ENCODE results near the gene NECTIN3.

Gene NECTIN3

DNA sequence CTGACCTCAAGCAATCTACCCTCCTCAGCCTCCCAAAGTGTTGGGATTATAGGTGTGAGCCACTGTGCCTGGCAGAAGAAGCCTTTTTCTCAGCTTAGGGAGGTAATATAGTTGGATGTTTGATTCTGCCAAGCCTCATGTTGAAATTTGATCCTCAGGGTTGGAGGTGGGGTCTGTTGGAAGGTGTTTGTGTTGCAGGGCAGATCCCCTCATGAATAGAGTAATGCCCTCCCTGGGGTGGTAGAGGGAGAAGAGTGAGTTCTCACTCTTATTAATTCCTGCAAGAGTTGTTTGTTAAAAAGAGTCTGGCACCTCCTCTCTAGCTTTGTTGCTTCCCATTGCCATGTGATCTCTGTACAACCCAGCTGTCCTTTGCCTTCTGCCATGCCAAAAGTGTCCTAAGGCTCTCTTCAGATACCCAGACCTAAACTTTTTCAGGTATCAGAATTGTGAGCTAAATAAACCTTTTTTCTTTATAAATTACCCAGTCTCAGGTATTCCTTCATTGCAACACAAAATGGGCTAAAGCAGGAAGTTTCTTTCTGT lies 16.4 kb downstream of the NECTIN3 start:
- DNase-seq, result no peak

DNA sequence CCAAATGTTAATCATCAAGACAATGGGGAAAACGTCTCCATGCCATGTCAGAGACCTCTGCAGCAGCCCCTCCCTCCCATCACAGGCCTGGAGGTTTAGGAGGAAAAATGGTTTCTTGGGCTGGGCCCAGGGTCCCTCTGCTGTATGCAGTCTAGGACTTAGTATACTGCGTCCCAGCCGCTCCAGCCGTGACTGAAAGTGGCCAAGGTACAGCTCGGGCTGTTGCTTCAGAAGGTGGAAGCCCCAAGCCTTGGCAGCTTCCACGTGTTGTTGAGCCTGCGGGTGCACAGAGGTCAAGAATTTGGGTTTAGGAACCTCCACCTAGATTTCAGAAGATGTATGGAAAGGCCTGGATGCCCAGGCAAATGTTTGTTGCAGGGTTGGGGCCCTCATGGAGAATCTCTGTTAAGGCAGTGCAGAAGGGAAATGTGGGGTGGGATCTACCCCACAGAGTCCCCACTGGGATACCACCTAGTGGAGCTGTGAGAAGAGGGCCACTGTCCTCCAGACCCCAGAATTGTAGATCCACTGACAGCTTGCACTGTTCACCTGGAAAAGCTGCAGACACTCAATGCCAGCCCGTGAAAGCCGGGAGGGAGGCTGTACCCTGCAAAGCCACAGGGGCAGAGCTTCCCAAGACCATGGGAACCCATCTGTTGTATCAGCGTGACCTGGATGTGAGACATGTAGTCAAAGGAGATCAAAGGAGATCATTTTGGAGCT lies 25.0 kb downstream of the NECTIN3 start:
- DNase-seq, result no peak

DNA sequence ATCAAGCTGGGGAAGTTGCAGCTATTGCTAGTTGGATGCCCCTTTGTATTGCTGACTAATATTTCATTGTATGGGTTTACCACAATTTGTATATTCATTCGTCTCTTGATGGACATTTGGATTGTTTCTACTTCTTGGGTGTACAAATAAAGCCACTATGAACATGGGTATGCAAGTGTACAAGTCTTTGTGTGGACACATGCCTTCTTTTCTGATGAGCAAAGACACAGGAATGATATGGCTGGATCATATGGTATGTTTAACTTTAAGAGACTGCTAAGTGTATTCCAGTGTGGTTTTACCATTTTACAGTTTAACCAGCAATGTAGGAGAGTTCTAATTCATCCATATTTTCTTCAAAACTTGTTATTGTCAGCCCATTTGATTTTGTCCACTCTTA lies 32.2 kb downstream of the NECTIN3 start:
- DNase-seq, result no peak

DNA sequence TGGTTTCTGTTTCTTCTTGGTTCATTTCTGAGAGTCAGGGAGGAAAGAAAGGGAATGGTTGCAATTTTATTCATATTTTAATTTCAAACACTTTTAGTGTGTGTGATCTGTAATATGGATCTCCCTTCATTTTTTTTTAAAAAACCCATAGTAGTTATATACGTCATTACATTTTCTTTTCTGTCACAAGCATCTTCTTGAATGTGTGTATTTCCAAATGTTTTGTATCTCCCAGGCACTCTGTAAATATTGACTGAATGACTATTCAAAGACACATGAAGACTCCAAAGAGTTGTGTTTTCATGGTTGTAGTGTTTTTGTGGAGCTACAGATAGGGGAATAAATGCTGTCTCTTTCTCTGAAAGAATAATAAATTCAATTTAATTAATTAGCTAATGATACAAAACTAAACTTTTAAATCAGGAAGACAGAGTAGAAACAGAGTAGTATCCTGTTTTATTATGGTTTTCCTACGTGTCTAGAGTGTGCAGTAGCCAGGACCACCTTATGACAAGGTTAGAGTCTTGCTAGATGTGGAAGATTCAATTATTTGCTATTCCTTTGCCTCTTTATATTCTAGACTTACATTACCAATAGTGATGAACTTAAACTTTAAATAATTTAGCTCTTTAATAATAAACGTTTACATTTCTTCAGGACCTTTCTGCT lies 35.5 kb downstream of the NECTIN3 start:
- DNase-seq, result no peak

DNA sequence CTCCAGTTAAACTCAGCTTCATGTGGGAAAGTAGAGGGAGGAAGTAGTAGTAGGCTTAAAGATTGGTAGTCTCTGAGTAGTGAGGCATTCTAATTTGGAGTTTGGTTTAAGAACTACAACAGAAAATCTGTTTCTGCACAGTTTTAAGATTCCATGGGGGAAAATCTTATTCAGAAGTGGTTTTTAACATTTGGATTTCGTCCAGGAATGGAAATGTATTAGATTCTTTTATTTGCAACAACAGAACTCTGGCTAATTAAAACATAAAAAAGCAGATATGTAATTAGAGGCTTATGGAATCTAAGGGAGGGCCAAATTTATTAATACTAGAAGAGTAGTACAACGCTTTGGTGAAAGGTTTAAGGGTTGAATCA lies 36.0 kb downstream of the NECTIN3 start:
- no peak for DNase-seq

DNA sequence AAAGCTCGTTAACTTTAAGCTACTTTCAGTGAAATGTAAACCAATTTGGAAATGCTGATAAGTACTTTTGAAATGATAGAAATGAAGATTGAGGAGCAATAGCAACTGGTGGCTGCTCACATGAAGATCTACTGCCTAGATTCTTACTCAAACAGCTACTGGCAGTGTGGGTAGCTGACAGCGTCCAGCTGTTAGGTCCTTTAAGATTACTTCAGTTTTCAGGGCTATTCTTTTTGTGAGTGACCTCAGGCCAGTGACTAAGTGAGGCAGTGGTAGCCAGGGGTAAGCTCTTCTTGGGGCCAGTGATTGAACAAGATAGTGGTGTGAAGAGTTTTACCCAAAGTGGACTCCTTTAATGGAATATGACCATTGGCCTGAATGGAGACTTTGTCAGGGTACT lies 41.3 kb downstream of the NECTIN3 start:
- DNase-seq, result no peak

DNA sequence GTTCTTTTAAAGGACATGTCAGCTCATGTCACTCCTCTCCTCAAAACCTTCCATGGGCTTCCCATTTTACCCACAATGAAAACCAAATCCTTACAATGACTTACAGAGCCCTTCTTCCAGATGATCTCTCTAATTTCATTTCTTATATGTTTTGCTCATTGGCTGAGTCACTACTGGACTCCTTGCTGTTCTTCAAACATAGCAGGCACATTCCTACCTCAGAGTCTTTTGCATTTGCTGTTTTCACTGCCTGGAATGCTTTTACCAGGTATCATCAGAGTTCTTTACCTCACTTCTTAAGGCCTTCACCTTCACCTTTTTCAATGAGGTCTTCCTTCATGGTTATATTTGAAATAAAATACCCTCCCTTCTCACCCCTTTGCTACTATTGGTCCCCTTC lies 57.3 kb downstream of the NECTIN3 start:
- DNase-seq, result no peak

DNA sequence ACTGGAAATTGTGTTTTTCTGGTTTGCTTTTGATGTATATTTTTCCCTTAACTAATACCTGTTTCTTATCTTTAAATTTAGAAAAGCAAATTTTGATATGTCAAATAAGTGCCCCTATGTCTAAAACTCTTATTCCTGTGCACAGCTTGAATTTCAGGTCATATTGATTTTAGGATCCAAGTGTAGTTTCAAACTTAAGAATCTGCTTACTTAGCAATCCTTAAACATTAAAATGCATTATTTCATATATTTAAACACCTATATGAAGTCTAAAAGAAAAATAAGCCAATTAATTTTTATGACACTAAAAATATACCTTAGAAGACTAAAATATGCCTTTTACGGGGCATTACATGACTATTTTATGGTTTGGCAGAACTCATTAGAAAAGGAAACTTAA lies 59.2 kb downstream of the NECTIN3 start:
- no peak for DNase-seq

DNA sequence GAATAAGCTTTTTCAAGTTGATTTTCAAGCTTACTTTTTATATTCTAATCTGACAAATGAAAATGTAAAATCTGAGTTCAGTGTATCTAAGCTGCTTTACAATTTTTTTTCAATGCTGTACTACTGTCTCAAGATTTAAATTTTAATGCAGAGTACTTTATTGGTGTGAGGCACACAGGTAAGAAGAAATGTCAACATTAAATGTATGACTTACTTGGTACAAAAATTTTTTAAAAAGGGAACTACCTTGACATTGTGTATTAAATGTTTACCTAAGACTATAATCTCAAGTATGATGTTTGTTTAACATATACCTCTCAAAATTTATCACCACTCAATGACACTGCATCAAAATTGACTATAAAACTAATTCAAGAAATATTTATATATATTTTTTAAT lies 62.7 kb downstream of the NECTIN3 start:
- DNase-seq, result no peak

DNA sequence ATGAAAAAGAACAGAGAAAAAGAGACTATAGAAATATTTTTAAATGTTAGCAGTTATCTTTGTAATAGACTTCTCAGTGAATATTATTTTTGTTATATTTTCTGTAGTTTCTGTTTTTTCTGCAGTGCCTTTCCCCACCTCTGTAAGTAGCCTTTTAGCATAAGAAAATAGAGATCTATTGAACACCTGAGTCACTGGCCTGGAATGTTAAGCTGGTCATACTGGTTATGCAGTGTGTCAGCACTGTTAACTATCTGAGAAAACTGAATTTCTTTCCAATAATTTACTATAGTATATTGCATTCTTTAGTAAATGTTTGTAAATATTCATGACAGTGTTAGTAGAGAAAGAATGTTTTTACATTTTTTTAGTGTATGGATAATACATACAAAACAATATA lies 79.8 kb downstream of the NECTIN3 start:
- no peak for DNase-seq

DNA sequence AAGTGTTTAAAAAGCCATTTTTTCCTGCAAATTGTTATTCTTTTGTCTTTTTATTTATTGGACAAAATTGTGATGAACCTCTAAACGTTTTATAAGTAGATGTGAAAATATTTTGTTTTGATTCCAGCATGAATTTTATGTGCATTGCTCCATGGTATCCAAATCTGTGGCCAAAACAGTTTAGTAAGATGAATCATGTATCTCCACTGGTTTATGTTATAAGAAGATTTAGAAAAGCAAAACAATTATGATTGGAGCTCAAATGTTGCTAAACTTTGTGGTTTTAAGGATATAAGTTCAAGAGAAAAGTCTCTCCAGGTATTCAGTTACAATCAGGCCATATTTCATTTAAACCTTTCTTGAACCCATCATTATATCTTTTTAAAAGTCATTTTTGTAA lies 80.9 kb downstream of the NECTIN3 start:
- no peak for DNase-seq

DNA sequence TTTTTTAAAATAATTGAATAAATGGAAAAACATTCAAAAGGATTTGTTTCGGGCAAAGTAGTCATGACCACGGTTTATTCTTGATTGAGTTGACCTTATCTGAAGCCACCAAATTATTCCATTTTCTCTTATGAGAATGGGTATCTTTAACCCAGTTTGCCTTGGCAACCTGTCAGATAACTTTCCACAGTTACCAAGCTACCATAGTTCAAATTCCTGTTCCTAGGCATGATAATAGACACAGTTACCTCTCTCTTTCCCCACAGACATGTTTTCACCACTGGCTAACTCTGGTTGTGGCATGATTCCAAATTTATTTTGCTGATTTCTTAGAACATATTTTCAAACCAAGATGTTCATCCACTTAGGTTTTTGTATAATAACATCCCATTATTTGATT lies 84.9 kb downstream of the NECTIN3 start:
- DNase-seq, result no peak

DNA sequence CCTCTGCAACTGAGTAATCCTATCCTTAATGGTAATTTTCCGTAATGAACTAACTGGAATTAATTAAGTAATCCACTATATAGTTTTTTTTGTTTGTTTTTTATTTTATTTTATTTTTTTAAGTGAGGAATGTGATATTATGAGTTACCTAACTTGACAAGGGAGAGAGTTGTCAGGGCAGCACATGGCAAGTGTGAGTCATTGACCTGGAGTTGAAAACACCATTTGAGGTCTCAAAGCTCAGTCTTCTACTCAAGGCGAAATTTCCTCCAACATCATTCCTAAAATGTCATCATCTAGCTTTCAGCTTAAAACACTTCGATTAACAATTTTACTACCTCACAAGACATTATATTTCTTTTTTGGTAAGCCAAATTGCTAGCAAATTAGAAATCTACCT lies 87.8 kb downstream of the NECTIN3 start:
- DNase-seq, result no peak

DNA sequence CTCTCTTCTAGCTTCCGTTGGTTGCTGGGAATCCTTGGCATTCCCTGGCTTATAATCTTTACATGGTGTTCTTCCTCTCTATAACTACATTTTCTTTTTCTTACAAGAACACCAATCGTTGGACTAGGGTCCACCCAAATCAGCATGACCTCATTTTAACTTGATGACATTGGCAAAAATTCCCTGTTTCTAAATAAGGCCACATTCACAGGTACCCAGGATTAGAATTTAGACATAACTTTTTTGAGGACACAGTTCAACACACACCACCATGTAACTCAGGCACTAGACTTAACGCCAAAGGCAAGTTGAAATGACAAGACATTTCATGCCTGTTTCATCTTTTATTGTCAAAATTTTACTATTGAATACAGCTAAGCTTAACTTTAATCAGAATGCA lies 93.0 kb downstream of the NECTIN3 start:
- no peak for DNase-seq

DNA sequence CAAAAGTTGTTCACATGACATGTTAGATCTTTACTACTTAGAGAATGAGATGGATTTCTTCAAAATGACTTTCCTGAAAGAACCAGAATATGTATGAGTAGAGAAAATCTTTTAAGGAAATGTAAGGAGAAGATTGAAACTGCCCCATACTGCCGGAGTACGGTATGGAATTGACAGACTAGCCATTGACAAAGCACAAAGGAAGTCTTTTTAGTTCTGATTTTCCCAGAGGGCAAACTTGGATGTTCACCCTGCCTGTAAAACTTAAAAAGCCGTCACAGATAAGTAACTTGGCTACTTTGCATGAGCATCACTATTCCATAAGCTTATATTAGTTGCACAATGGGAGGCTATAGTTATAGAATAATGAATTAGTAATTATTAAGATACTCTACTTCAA lies 93.8 kb downstream of the NECTIN3 start:
- no peak for DNase-seq

DNA sequence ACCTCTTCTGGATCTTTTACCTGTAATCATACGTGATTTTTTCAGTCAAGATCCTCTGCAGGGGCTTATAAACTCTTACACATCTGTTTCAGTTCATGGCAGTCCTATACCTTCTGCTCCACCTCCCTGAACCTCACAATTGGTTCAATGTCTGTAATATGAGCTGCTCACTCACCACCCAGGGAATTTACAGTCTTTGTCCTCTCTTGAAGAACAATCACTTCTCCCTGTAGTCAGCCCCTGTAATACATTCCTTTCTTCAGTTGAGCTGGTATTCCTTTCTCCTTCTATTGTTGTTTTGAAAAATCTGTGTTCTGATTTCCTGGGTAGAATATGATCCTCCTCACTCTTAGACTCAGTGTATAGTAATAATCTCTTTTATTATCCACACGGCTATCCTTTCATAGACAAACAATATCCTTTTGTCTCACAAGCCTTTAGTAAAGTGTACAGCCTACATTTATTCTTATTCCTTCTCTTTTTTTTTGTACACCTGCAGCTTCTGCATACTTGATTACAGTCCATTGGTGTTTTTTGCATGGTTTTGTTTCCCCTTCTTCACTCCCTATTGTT lies 101.8 kb downstream of the NECTIN3 start:
- no peak for DNase-seq

DNA sequence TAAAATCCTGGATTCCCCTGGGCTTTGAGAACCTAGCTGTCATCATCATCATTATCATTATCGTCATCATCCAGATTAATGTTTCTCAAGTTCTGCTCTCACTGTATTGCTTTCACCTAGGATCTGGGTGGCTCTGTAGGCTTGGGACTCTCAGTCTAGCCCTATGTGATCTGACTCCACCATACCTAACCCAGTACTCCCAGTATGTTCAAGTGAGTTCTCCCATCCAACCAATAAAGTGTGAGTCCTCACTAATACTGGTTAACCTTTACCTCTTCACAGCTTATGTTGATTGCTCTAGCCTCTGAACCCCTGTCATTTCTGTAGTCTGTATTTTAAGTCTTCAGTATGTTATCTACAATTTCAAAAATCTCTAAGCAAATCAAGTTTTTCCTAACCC lies 102.3 kb downstream of the NECTIN3 start:
- no peak for DNase-seq

DNA sequence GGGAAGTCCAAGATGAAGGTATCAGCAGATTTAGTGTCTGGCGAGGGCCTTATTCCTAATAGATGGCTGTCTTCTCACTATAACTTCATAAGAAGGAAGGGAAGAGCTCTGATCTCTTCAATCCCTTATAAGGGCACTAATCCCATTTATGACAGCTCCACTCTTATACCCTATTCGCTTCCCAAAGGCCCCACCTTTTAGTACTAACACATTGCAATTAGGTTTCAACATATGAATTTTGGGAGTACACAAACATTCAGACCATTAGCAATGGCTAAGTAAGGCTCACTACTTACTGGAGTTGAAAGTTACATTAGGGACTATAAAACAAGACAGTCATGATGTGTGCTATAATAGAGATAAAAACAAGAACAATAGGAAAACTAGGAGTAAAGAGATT lies 118.9 kb downstream of the NECTIN3 start:
- no peak for DNase-seq

DNA sequence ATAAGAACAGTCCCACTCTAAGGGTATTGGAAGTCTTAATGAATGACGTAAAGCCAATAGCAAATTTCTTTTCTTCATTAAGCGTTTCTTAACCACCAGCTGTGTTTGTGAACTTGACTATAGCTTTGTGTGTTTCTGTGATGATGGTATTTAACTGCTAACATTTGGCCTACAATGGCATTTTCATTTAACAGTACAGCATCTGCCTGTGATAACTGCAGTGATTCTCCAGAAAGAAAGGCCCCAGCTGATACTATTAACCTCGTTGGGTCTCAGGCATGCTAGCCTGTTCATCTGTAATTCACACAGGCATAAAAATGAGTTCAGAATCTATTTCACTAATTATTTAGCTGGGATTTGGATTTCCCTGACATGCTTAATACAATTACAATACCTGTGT lies 121.9 kb downstream of the NECTIN3 start:
- no peak for DNase-seq

DNA sequence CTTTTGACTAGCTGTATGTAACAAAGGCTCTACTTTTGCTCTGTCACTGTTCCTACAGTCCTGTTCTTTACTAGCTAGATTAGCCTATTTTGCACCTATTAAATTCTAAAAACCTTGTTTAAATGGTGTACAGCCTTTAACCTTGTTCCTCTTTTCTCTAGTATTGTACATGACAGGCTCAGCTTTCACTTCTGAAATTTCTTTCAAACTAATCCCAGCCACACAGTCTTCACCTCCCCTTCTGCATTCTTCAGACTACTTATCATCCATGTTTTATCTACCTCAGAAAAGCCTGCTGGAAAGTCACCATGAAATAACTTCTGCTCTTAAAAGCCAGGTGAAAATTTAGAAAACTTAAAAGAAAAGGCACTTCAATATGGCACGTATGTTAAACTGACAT lies 122.4 kb downstream of the NECTIN3 start:
- no peak for DNase-seq

DNA sequence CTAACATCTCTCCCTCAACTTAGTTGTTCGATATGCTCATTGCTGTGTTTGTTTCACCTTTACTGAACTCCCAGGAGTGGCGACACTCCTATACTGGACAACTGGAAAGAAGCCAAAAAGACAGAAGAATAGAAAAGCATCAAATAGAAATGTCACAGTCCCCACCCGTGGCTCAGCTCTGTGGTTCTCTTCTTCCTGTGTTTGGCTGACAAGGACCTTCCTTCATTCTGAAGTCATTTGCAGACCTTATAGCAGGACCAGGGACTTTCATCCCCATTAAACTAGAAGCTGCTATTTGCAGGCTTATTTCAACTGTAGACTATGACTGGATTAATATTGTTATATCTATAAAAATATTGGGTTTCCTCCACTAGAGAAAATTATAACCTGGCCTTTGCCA lies 125.9 kb downstream of the NECTIN3 start:
- peak; percentile 1 for DNase-seq

DNA sequence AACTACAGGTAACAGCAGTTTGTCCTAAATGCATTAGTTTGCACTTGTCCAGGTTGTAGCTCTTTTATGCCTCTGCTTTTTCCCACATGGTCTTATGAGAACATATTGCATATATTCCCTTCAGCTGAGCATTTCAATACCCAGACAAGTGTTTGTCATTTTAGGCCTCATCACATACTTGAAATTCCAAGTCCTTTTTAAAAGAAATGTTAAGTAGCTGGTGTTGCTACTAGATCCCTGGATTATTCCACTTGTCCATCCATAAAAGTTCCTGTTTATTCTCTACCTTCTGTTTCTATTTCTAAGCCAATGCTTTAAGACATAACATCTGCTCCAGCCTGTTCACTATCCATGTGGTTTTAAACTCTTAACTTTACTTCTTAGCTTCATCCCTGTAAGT lies 128.4 kb downstream of the NECTIN3 start:
- DNase-seq, result no peak

DNA sequence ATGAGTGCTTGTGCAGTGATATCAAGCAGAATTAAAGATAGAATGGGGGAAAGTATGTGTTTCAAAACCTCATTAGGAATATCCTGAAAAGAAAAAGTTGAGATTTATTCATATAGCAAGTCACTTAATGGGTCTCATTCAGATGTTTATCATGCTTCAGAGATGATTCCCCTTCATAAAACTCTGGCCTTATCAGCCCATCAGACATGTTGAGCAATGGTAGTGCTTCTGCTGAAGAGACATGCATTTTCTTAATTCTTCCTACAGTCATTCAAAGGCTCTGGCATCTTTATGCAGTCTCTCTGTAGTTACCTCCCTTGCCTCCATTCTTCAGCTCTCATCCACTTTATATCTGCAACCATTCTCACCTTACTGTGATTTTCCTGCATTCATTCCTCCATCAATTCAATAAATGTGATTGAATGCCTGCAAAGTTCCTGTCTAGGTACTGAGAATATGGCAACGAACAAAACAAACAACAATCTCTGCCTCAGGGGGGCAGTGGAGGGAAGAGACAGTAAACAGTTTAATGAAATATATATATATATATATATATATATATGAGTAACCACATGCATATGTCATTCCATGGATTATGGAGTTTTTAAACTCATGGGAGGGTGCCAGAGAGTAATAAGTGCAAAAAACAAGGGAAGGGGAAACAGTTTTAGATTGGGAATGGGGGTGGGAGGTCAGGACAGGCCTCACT lies 138.5 kb downstream of the NECTIN3 start:
- DNase-seq, result peak; percentile 14
